Ovary (tissue), 3 donors: ENCODE results near the gene ENG.
"Not testable (repeated sequence)": the region's sequence is repeated elsewhere in the genome, so short reads cannot be mapped to it uniquely, and the experiment has no call there.

Experiments
- CTCF ChIP-seq, 3 donors: fragments of 450-650 bp in 2 of 3; fragments of 200-600 bp in 1 of 3; IDR thresholded peaks; one replicate each; pipeline versions ENCODE4 v1.5.1 to v1.8.0; 2016 to 2022; ENCODE audit warnings: antibody characterized with exemption in 3 of 3, mild to moderate bottlenecking in 1 of 3
- POLR2A ChIP-seq: fragments of 450-650 bp; IDR thresholded peaks from one replicate; pipeline ENCODE4 v1.6.1; 2017; ENCODE audit warnings: antibody characterized with exemption, mild to moderate bottlenecking, moderate library complexity
- donor health status: DM: no; HTN: no; CAD: no.

DNA sequence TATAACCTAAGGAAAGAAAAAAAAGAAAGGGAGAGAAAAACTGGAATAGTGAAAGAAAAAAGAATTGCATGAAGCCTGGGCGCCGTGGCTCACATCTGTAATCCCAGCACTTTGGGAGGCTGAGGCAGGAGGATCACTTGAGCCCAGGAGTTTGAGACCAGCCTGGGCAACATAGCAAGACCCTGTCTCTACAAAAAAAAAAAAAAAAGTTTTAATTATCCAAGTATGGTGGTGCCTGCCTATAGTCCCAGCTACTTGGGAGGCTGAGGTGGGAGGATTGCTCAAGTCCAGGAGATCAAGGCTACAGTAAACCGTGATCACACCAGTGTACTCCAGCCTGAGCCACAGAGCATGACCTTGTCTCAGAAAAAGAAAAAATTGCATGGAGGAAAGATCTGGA lies 27.3 kb upstream of the ENG start:
- TF ChIP-seq CTCF (IDR thresholded peaks at IDR 0.05); POLR2A: not testable (repeated sequence)
